HCT116 (cell line): ENCODE results near the gene MED15. TPM values are rescaled to one million over a fixed set of nuclear protein-coding genes. Genes with fewer than 3 reads are reported as not detected.

Source experiments
- ATAC-seq: fragments of 200-7000 bp; cut with Tn5 transposase; 2 replicates; pipeline ENCODE4 v1.9.1; 2020; ENCODE audit warnings: mild to moderate bottlenecking, moderate library complexity
- BruUV-seq: library from RNA; stranded (reverse); fragments of 400-500 nt; replicated peaks from 2 replicates; lab custom pipeline; 2021; lab: Mats Ljungman, UMichigan
- CTCF ChIA-PET: fragments of 300-600 bp; sonication (Branson Sonifier 250); formaldehyde crosslinking; loops from one replicate; lab custom pipeline; 2021; ENCODE audit warnings: antibody characterized with exemption; lab: Charles Lee
- POLR2A ChIA-PET: fragments of 300-600, 350-600 bp; sonication (Branson Sonifier 250); formaldehyde crosslinking; loops from one replicate; lab custom pipeline; 2021; ENCODE audit warnings: antibody characterized with exemption; lab: Charles Lee
- RAD21 ChIA-PET, 2 experiments: fragments of 300-600 bp; sonication (Branson Sonifier 250); formaldehyde crosslinking; loops; one replicate each; lab custom pipeline; 2023; ENCODE audit warnings: low total read pairs in 2 of 2; ENCODE audit not compliant: uncharacterized antibody in 2 of 2, unreplicated experiment in 2 of 2, low non-redundant PET in 1 of 2; lab: Charles Lee
- DNase-seq: peaks from one replicate; pipeline ENCODE4 v3.0.0-alpha.2; 2010; ENCODE audit warnings: low read depth, low spot score
- H2AFZ ChIP-seq: fragments of 200-600 bp; shearing (Covaris generic), sonication (generic); 2 replicates; pipeline ENCODE4 v1.6.1; 2017; ENCODE audit warnings: low read depth, mixed run types, mixed read lengths, antibody characterized with exemption, low read length; ENCODE audit not compliant: poor library complexity, severe bottlenecking
- H3K27ac ChIP-seq: 2 replicates; pipeline ENCODE4 v1.5.1; 2012; ENCODE audit warnings: low read depth, low read length
- H3K27me3 ChIP-seq: fragments of 200-600 bp; sonication (generic); 2 replicates; pipeline ENCODE4 v1.6.1; 2016; ENCODE audit warnings: mixed run types, low read length, mixed read lengths; ENCODE audit not compliant: insufficient read depth
- H3K36me3 ChIP-seq, 2 experiments: fragments of 200-500 bp in 1 of 2; fragments of 200-600 bp in 1 of 2; sonication (Bioruptor generic) in 1 of 2; sonication (generic) in 1 of 2; 2 replicates each; pipeline versions ENCODE4 v1.5.1 to v1.6.1; 2014 to 2016; ENCODE audit warnings: low read length in 2 of 2, inconsistent platforms in 1 of 2, mixed read lengths in 1 of 2, mixed run types in 1 of 2; ENCODE audit not compliant: insufficient read depth in 2 of 2, control insufficient read depth in 1 of 2
- H3K4me1 ChIP-seq, 2 experiments: fragments of 200-600 bp in 1 of 2; sonication (generic) in 1 of 2; 2 replicates each; pipeline versions ENCODE4 v1.5.1 to v1.6.1; 2012 to 2017; ENCODE audit warnings: low read length in 2 of 2, inconsistent platforms in 1 of 2, mild to moderate bottlenecking in 1 of 2, mixed read lengths in 1 of 2, mixed run types in 1 of 2, moderate library complexity in 1 of 2; ENCODE audit not compliant: insufficient read depth in 2 of 2, control insufficient read depth in 1 of 2
- H3K4me2 ChIP-seq: fragments of 200-600 bp; sonication (generic); 2 replicates; pipeline ENCODE4 v1.6.1; 2017; ENCODE audit warnings: mixed run types, low read length, mixed read lengths
- H3K4me3 ChIP-seq, 2 experiments: fragments of 200-600 bp in 1 of 2; sonication (generic) in 1 of 2; replicated peaks in 1 of 2; 2 replicates each; pipeline ENCODE4 v1.5.1; 2011 to 2016; ENCODE audit warnings: low read length in 2 of 2, control low read depth in 1 of 2, low read depth in 1 of 2, mild to moderate bottlenecking in 1 of 2, mixed read lengths in 1 of 2, mixed run types in 1 of 2
- H3K79me2 ChIP-seq: fragments of 200-600 bp; sonication (generic); 2 replicates; pipeline ENCODE4 v1.6.1; 2017; ENCODE audit warnings: mild to moderate bottlenecking, mixed run types, low read length, moderate library complexity, mixed read lengths; ENCODE audit not compliant: insufficient read depth
- H3K9ac ChIP-seq: fragments of 200-600 bp; sonication (generic); 2 replicates; pipeline ENCODE4 v1.6.1; 2016; ENCODE audit warnings: low read length, mixed read lengths
- H3K9me2 ChIP-seq: fragments of 200-600 bp; sonication (generic), shearing (Covaris generic); 2 replicates; pipeline ENCODE4 v1.6.1; 2017; ENCODE audit warnings: mixed run types, mild to moderate bottlenecking, moderate library complexity; ENCODE audit not compliant: insufficient read depth
- H3K9me3 ChIP-seq, 2 experiments: fragments of 200-500 bp in 1 of 2; fragments of 200-600 bp in 1 of 2; sonication (Bioruptor generic) in 1 of 2; sonication (generic) in 1 of 2; 2 replicates each; pipeline ENCODE4 v1.6.1; 2014 to 2017; ENCODE audit warnings: low read length in 2 of 2, mixed read lengths in 2 of 2, inconsistent platforms in 1 of 2, low read depth in 1 of 2, mild to moderate bottlenecking in 1 of 2, mixed run types in 1 of 2, moderate library complexity in 1 of 2; ENCODE audit not compliant: control insufficient read depth in 1 of 2, insufficient read depth in 1 of 2
- H4K20me1 ChIP-seq: fragments of 200-600 bp; sonication (generic), shearing (Covaris generic); 2 replicates; pipeline ENCODE4 v1.6.1; 2017; ENCODE audit warnings: mixed run types, mild to moderate bottlenecking, moderate library complexity; ENCODE audit not compliant: insufficient read depth
- CBX3 ChIP-seq: IDR thresholded peaks from 2 replicates; pipeline ENCODE4 v1.6.1; 2012; ENCODE audit warnings: low read depth
- CEBPB ChIP-seq: IDR thresholded peaks from 2 replicates; pipeline ENCODE4 v1.6.1; 2012; ENCODE audit warnings: low read depth
- EZH2 ChIP-seq: fragments of 200-600 bp; sonication (generic); IDR thresholded peaks from 2 replicates; pipeline ENCODE4 v1.6.1; 2017; ENCODE audit warnings: antibody characterized with exemption, mixed run types
- EZH2phosphoT487 ChIP-seq: fragments of 200-600 bp; IDR thresholded peaks from 2 replicates; pipeline ENCODE4 v1.6.1; 2018; ENCODE audit warnings: antibody characterized with exemption, borderline replicate concordance
- FOSL1 ChIP-seq: IDR thresholded peaks from 2 replicates; pipeline ENCODE4 v1.6.1; 2012; ENCODE audit warnings: low read depth
- POLR2AphosphoS5 ChIP-seq: IDR thresholded peaks from 2 replicates; pipeline ENCODE4 v1.6.1; 2011; ENCODE audit warnings: mild to moderate bottlenecking, low read depth, low read length, moderate library complexity
- RAD21 ChIP-seq: IDR thresholded peaks from 2 replicates; pipeline ENCODE4 v1.6.1; 2012; ENCODE audit warnings: low read depth, mild to moderate bottlenecking
- SIN3A ChIP-seq: IDR thresholded peaks from 2 replicates; pipeline ENCODE4 v1.6.1; 2012; ENCODE audit warnings: low read depth
- SP1 ChIP-seq: IDR thresholded peaks from 2 replicates; pipeline ENCODE4 v1.6.1; 2012; ENCODE audit warnings: low read depth
- SRF ChIP-seq: IDR thresholded peaks from 2 replicates; pipeline ENCODE4 v1.6.1; 2012; ENCODE audit warnings: low read depth
- intact Hi-C: fragments of 100-400 bp; cut with micrococcal nuclease; formaldehyde crosslinking; loops from 2 replicates; pipeline ENCODE4 v1.10.0; 2022
- total RNA-seq: library from RNA; stranded (reverse); gene quantifications from one replicate; pipeline ENCODE4 v1.2.1, GENCODE V29; 2021; ENCODE audit not compliant: unreplicated experiment
- TF ChIP-seq, protein P1 (sequence below): IDR thresholded peaks from 2 replicates; pipeline ENCODE4 v1.6.1; 2011; ENCODE audit warnings: mild to moderate bottlenecking, low read length, moderate library complexity; ENCODE audit not compliant: insufficient replicate concordance; ENCODE audit errors: extremely low read depth
- TF ChIP-seq, protein P2 (sequence below): IDR thresholded peaks from 2 replicates; pipeline ENCODE4 v1.6.1; 2012

The MED15 gene
- total RNA-seq, 1 experiment from 2014 or later, result 81.3 TPM

DNA sequence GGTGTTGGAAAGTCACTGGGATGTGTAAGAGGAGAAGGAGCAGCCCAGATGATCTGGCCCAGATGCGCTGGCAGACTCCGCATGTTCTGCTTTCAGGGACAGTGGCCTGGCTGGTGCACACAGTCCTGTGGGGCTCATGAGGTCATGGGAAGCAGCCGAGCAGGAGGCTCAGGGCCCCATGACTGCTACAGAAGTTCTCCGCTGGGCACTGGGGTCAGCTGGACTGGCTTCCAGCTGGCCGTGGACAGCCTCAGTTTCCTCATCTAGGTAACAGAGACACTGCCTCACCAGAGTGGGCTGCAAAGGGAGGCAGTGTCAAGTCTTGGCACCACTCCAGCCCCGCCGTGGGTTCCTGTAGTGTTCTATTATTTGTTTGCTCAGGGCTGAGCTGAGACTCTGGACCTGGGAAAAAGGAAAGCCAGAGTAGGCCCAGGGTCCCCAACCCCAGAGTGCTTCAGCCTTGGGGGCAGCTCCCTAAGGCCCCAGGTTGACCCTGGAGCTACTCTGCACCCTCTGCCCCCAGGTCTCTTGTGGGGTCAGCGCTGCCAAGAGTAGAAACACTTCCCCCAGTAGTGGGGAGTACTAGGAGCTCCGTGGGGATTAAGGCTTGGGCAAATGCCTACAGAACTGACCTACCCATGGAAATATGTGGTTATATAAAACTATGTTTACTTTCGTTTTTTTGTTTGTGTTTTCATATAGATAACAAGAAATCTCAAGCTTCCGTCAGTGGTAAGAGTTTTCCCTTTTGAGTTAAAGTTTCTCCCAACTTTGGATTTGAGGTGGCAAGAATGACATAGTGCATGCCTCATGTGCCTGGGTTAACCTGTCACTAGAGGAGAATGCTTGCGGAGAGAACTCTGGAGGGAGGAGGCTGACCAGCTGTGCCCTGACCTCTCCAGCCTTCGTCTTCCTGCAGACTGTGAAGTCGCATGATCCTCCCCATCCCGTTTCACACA is 45.3 kb downstream of the MED15 start:
- CTCF ChIA-PET, result interaction anchor here (2.1 kb wide), 1 partner anchor 11 kb away, joined by 10 read pairs; no protein-coding TSS in a partner anchor
- H3K9ac ChIP-seq, result no peak overlapping the region
- no peak for DNase-seq
- no peaks in the 10 kb centered on the region for H3K9me3 ChIP-seq
- no peak for TF ChIP-seq SIN3A
- no peak for TF ChIP-seq CBX3
- TF ChIP-seq, protein P1, sequence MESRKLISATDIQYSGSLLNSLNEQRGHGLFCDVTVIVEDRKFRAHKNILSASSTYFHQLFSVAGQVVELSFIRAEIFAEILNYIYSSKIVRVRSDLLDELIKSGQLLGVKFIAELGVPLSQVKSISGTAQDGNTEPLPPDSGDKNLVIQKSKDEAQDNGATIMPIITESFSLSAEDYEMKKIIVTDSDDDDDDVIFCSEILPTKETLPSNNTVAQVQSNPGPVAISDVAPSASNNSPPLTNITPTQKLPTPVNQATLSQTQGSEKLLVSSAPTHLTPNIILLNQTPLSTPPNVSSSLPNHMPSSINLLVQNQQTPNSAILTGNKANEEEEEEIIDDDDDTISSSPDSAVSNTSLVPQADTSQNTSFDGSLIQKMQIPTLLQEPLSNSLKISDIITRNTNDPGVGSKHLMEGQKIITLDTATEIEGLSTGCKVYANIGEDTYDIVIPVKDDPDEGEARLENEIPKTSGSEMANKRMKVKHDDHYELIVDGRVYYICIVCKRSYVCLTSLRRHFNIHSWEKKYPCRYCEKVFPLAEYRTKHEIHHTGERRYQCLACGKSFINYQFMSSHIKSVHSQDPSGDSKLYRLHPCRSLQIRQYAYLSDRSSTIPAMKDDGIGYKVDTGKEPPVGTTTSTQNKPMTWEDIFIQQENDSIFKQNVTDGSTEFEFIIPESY, result no peak
- no peak for TF ChIP-seq EZH2phosphoT487
- no peak for TF ChIP-seq CEBPB
- no peak for TF ChIP-seq SP1
- TF ChIP-seq POLR2AphosphoS5, result no peak
- no peak for TF ChIP-seq FOSL1
- no peak for TF ChIP-seq EZH2
- TF ChIP-seq, protein P2, sequence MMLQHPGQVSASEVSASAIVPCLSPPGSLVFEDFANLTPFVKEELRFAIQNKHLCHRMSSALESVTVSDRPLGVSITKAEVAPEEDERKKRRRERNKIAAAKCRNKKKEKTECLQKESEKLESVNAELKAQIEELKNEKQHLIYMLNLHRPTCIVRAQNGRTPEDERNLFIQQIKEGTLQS, result no peak
- TF ChIP-seq SRF, result no peak
- TF ChIP-seq RAD21, result no peak
- TF ChIP-seq, all 23 proteins: peak for 0
- Histone ChIP-seq H3K4me3 (no peak overlapping the region), H2AFZ (no peak overlapping the region), H4K20me1 (peaks cover 7% of the 10 kb centered on the region), H3K9me2 (no peaks in the 10 kb centered on the region), H3K4me1 (no peaks in the 10 kb centered on the region), H3K36me3 (peaks cover 18 to 33% of the 10 kb centered on the region in 2 experiments; a peak in 3 of 4 replicates), H3K4me2 (no peak overlapping the region), H3K79me2 (peaks cover 50% of the 10 kb centered on the region), H3K27ac (no peak overlapping the region), H3K27me3 (no peaks in the 10 kb centered on the region)
- intact Hi-C loops, result no loop called here
- no peak for ATAC-seq
- POLR2A ChIA-PET, result no interaction called here
- no TSS peak for BruUV-seq
- RAD21 ChIA-PET, result no interaction called here
